ENCODE data around the gene BBS5. TPM values are rescaled to one million over a fixed set of nuclear protein-coding genes. Genes with fewer than 3 reads are reported as not detected.
A peak's percentile ranks its signal among the peaks of the same experiment; 100 is the strongest.

Gene BBS5
- polyA plus RNA-seq, 4 donors = 0.81 to 4.2 (median 1.8) TPM

DNA sequence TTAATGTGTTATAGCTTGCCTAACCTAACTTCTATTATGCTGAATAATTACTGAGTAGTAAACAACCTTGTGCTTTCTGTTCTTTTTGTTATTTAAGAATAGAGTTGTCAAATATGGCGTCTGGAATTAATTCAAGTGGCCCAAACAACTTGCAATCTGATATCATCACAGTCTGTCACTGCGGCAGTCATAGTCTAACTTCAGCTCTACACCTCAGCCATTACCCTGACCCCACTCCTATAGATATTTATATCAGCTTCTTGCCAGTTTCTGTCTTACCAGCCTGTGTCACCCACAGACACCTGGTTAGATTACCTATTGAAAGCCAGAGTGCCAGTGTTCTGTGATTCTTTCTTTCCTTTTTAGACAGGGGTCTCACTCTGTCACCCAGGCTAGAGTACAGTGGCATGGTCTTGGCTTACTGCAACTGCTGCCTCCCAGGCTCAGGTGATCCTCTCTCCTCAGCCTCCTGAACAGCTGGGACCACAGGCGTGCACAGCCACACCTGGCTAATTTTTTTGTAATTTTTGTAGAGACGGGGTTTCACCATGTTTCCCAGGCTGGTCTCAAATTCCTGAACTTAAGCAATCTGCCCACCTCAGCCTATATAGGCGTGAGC, 16.1 kb downstream of the BBS5 start:
- no peak for DNase-seq
- 93 to 100% (median 94%) methylated on average over 5 of the region's 5 CpGs for WGBS, 3 donors
- no peak overlapping the region for H3K27ac ChIP-seq (ENCODE audit: low read depth in 1 of 3, low read length in 2 of 3)
- no peak for FAIRE-seq
- H3K9me3 ChIP-seq (ENCODE audit: control insufficient read depth in 2 of 2, insufficient read depth in 1 of 2, low read depth in 1 of 2, low read length in 1 of 2) = no peaks in the 10 kb centered on the region
- H3K4me1 ChIP-seq (ENCODE audit: control insufficient read depth in 3 of 3, insufficient read depth in 2 of 3, low read depth in 1 of 3, low read length in 2 of 3) = no peaks in the 10 kb centered on the region
- H3K36me3 ChIP-seq (ENCODE audit: control insufficient read depth in 3 of 3, insufficient read depth in 2 of 3, low read depth in 1 of 3, low read length in 3 of 3) = peaks cover 0 to 11% (median 0%) of the 10 kb centered on the region in 3 donors
- no peaks in the 10 kb centered on the region for H3K27me3 ChIP-seq (ENCODE audit: control insufficient read depth in 3 of 3, insufficient read depth in 3 of 3, low read length in 3 of 3)
- no peak overlapping the region for H3K4me3 ChIP-seq (ENCODE audit: low read depth in 1 of 3, low read length in 3 of 3)

DNA sequence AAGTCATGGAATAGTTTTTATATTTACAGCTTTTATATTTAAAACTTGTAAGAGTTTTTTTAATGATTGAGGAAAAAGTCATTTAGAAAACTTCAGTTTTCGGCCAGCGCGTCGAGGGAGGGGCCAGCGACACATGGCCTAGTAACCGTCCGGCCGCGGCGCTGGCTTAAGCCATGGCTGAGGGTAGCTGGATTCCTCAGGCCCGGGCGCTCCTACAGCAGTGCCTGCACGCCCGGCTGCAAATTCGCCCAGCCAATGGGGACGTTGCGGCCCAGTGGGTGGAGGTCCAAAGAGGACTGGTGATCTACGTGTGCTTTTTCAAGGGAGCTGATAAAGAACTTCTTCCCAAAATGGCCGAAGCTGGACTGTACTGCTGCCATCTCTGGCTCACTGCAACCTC, 25.4 kb downstream of the BBS5 start:
- WGBS, 3 donors = 96 to 98% (median 98%) methylated on average over 16 to 19 of the region's 19 CpGs
- Histone ChIP-seq H3K9me3 (ENCODE audit: control insufficient read depth in 2 of 2, insufficient read depth in 1 of 2, low read depth in 1 of 2, low read length in 1 of 2) (peaks cover 0 to 12% of the 10 kb centered on the region in 2 donors), H3K27me3 (ENCODE audit: control insufficient read depth in 3 of 3, insufficient read depth in 3 of 3, low read length in 3 of 3) (no peaks in the 10 kb centered on the region), H3K27ac (ENCODE audit: low read depth in 1 of 3, low read length in 2 of 3) (no peak overlapping the region), H3K4me3 (ENCODE audit: low read depth in 1 of 3, low read length in 3 of 3) (no peak overlapping the region), H3K36me3 (ENCODE audit: control insufficient read depth in 3 of 3, insufficient read depth in 2 of 3, low read depth in 1 of 3, low read length in 3 of 3) (peaks cover 0 to 11% (median 0%) of the 10 kb centered on the region in 3 donors), H3K4me1 (ENCODE audit: control insufficient read depth in 3 of 3, insufficient read depth in 2 of 3, low read depth in 1 of 3, low read length in 2 of 3) (peaks cover 0 to 1% (median 0%) of the 10 kb centered on the region in 3 donors)
- FAIRE-seq (no peak), DNase-seq (no peak)

DNA sequence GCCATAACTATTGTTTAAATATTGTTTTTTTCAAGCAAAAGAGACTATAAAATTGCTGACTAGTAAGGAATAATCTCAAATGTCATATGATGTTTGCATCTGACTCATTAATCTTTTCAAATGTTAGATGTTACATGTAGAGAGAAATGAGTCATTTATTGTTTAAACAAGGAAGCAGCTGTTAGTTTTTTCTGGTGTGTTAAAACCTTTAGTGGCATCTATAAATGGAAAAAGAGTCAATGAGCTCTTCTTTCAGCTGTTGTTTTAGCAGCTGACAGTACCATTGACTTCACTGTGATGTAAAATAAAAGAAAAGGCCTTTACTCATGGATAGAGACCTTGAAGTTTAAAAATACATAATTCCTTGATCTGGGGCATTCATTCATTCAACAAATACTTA, 28.4 kb downstream of the BBS5 start:
- H3K36me3 ChIP-seq (ENCODE audit: control insufficient read depth in 3 of 3, insufficient read depth in 2 of 3, low read depth in 1 of 3, low read length in 3 of 3) = peaks cover 0 to 7% (median 0%) of the 10 kb centered on the region in 3 donors
- peaks cover 0 to 12% of the 10 kb centered on the region in 2 donors for H3K9me3 ChIP-seq (ENCODE audit: control insufficient read depth in 2 of 2, insufficient read depth in 1 of 2, low read depth in 1 of 2, low read length in 1 of 2)
- H3K4me3 ChIP-seq (ENCODE audit: low read depth in 1 of 3, low read length in 3 of 3) = no peak overlapping the region
- peaks cover 0 to 10% (median 1%) of the 10 kb centered on the region in 3 donors for H3K4me1 ChIP-seq (ENCODE audit: control insufficient read depth in 3 of 3, insufficient read depth in 2 of 3, low read depth in 1 of 3, low read length in 2 of 3)
- DNase-seq = peak; percentile 18 to 63
- H3K27ac ChIP-seq (ENCODE audit: low read depth in 1 of 3, low read length in 2 of 3) = peak overlapping the region in 2 of 3 donors; percentile 20 to 57
- FAIRE-seq = peak; percentile 51
- H3K27me3 ChIP-seq (ENCODE audit: control insufficient read depth in 3 of 3, insufficient read depth in 3 of 3, low read length in 3 of 3) = no peaks in the 10 kb centered on the region

DNA sequence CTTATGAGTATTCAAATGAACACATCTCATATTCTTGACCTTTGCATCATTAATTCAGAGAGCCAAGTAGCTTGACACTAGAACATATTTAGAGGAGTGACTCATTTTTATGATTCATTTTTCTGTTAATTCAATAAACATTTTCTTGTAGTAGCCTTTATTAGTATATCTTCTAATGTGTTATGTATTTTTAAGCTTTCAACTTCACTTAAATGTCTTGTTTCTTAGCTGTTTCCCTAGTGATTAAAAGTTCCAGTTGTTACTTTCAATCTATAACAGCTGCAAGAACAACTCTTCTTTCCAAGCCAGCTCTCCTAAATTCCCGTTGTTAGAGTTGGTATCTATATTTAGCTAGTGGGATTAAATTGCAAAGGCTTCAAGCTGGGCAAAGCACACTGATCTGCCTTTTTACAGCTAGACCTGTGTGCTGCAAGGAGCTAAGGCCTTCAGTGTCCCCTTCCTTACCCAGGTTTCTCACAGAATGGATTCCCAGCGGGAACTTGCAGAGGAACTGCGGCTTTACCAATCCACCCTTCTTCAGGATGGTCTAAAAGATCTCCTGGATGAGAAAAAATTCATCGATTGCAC, 30.1 kb downstream of the BBS5 start, which contains the start of gene KLHL41:
TSS of gene KLHL41 (plus strand) at position 405 of the 588 bp plus-strand sequence. CDS start at position 482, 77 bp downstream.
- FAIRE-seq (no peak), DNase-seq (peak in 1 of 2 donors; percentile 44)
- peaks cover 0 to 12% of the 10 kb centered on the region in 2 donors for H3K9me3 ChIP-seq (ENCODE audit: control insufficient read depth in 2 of 2, insufficient read depth in 1 of 2, low read depth in 1 of 2, low read length in 1 of 2)
- peaks cover 0 to 5% (median 0%) of the 10 kb centered on the region in 3 donors for H3K36me3 ChIP-seq (ENCODE audit: control insufficient read depth in 3 of 3, insufficient read depth in 2 of 3, low read depth in 1 of 3, low read length in 3 of 3)
- no peak within 1 kb of the TSS for H3K27ac ChIP-seq (ENCODE audit: low read depth in 1 of 3, low read length in 2 of 3)
- peaks cover 0 to 20% (median 1%) of the 10 kb centered on the region in 3 donors for H3K4me1 ChIP-seq (ENCODE audit: control insufficient read depth in 3 of 3, insufficient read depth in 2 of 3, low read depth in 1 of 3, low read length in 2 of 3)
- no peak within 1 kb of the TSS for H3K4me3 ChIP-seq (ENCODE audit: low read depth in 1 of 3, low read length in 3 of 3)
- H3K27me3 ChIP-seq (ENCODE audit: control insufficient read depth in 3 of 3, insufficient read depth in 3 of 3, low read length in 3 of 3) = no peaks in the 10 kb centered on the region
- 74 to 82% (median 78%) methylated on average over 4 of the region's 4 CpGs for WGBS, 3 donors

DNA sequence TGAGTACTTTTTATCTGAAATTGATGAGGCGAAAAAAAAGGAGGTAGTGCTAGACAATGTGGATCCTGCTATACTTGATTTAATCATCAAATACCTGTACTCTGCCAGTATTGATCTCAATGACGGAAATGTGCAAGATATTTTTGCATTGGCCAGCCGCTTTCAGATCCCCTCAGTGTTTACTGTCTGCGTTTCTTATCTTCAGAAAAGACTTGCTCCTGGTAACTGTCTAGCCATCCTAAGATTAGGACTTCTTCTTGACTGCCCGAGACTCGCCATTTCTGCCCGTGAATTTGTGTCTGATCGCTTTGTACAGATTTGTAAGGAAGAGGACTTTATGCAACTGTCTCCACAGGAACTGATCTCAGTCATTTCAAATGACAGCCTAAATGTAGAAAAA, 30.7 kb downstream of the BBS5 start:
- FAIRE-seq = no peak
- no peak overlapping the region for H3K27ac ChIP-seq (ENCODE audit: low read depth in 1 of 3, low read length in 2 of 3)
- peaks cover 0 to 7% of the 10 kb centered on the region in 2 donors for H3K9me3 ChIP-seq (ENCODE audit: control insufficient read depth in 2 of 2, insufficient read depth in 1 of 2, low read depth in 1 of 2, low read length in 1 of 2)
- peaks cover 0 to 5% (median 0%) of the 10 kb centered on the region in 3 donors for H3K36me3 ChIP-seq (ENCODE audit: control insufficient read depth in 3 of 3, insufficient read depth in 2 of 3, low read depth in 1 of 3, low read length in 3 of 3)
- H3K27me3 ChIP-seq (ENCODE audit: control insufficient read depth in 3 of 3, insufficient read depth in 3 of 3, low read length in 3 of 3) = no peaks in the 10 kb centered on the region
- H3K4me3 ChIP-seq (ENCODE audit: low read depth in 1 of 3, low read length in 3 of 3) = no peak overlapping the region
- 94 to 98% (median 96%) methylated on average over 8 of the region's 8 CpGs for WGBS, 3 donors
- no peak for DNase-seq
- peaks cover 0 to 20% (median 1%) of the 10 kb centered on the region in 3 donors for H3K4me1 ChIP-seq (ENCODE audit: control insufficient read depth in 3 of 3, insufficient read depth in 2 of 3, low read depth in 1 of 3, low read length in 2 of 3)

DNA sequence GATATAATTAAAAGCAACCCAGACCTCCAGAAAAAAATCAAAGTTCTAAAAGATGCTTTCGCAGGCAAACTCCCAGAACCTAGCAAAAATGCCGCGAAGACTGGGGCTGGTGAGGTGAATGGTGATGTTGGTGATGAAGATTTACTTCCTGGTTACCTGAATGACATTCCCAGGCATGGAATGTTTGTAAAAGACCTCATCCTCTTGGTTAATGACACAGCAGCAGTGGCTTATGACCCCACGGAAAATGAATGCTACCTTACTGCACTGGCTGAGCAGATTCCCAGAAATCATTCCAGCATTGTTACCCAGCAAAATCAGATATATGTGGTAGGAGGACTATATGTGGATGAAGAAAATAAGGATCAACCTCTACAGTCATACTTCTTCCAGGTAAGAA, 31.2 kb downstream of the BBS5 start:
- Histone ChIP-seq H3K9me3 (ENCODE audit: control insufficient read depth in 2 of 2, insufficient read depth in 1 of 2, low read depth in 1 of 2, low read length in 1 of 2) (peaks cover 0 to 4% of the 10 kb centered on the region in 2 donors), H3K4me3 (ENCODE audit: low read depth in 1 of 3, low read length in 3 of 3) (no peak overlapping the region), H3K4me1 (ENCODE audit: control insufficient read depth in 3 of 3, insufficient read depth in 2 of 3, low read depth in 1 of 3, low read length in 2 of 3) (peaks cover 0 to 20% (median 1%) of the 10 kb centered on the region in 3 donors), H3K27ac (ENCODE audit: low read depth in 1 of 3, low read length in 2 of 3) (no peak overlapping the region), H3K27me3 (ENCODE audit: control insufficient read depth in 3 of 3, insufficient read depth in 3 of 3, low read length in 3 of 3) (no peaks in the 10 kb centered on the region), H3K36me3 (ENCODE audit: control insufficient read depth in 3 of 3, insufficient read depth in 2 of 3, low read depth in 1 of 3, low read length in 3 of 3) (peaks cover 0 to 4% (median 0%) of the 10 kb centered on the region in 3 donors)
- no peak for DNase-seq
- FAIRE-seq = no peak
- 96 to 97% (median 96%) methylated on average over 4 of the region's 4 CpGs for WGBS, 3 donors

DNA sequence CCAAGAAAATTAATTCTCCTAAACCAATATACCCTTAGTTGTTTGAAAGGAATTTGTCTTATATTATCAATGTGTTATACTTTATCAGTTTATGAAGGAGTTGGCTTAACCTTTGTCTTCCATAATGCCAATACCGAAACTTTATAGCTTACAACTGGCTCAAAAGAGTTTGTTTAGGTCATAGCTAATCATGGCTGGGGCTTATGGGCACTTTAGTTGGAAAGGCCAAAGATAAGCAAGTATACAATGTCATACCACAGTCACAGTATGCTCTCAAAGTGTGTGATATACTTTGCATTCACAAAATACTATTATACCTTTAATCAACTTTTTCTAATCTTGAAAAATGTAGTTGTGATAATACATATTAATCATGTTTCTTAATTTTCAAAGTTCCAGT, 32.5 kb downstream of the BBS5 start:
- DNase-seq = peak in 1 of 2 donors; percentile 76
- Histone ChIP-seq H3K4me1 (ENCODE audit: control insufficient read depth in 3 of 3, insufficient read depth in 2 of 3, low read depth in 1 of 3, low read length in 2 of 3) (peaks cover 0 to 20% (median 1%) of the 10 kb centered on the region in 3 donors), H3K9me3 (ENCODE audit: control insufficient read depth in 2 of 2, insufficient read depth in 1 of 2, low read depth in 1 of 2, low read length in 1 of 2) (peaks cover 0 to under 1% of the 10 kb centered on the region in 2 donors), H3K27ac (ENCODE audit: low read depth in 1 of 3, low read length in 2 of 3) (peak overlapping the region in 1 of 3 donors; percentile 31), H3K36me3 (ENCODE audit: control insufficient read depth in 3 of 3, insufficient read depth in 2 of 3, low read depth in 1 of 3, low read length in 3 of 3) (no peaks in the 10 kb centered on the region), H3K27me3 (ENCODE audit: control insufficient read depth in 3 of 3, insufficient read depth in 3 of 3, low read length in 3 of 3) (no peaks in the 10 kb centered on the region), H3K4me3 (ENCODE audit: low read depth in 1 of 3, low read length in 3 of 3) (no peak overlapping the region)
- FAIRE-seq = peak; percentile 19
- 16 to 62% (median 59%) methylated on average over 1 of the region's 1 CpG for WGBS, 3 donors

DNA sequence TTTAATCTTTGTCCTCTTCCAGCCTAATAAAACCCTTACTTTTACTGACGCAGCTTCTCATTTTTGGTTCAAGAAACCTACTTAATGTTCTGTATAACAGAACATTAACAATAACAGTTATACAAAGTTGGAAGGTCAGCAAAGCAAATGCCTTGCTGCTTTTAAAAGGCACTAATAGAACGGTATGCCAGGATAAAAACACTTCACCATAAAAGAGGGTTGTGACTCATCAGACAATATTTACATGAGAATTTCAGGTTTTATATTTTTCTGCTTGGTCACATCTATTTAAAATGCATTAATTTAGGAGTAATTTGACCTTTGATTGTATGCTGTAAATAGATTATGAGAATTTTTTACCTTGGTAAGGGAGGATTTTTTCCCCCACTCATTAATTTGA, 33.2 kb downstream of the BBS5 start:
- no peak for DNase-seq
- Histone ChIP-seq H3K27me3 (ENCODE audit: control insufficient read depth in 3 of 3, insufficient read depth in 3 of 3, low read length in 3 of 3) (no peaks in the 10 kb centered on the region), H3K9me3 (ENCODE audit: control insufficient read depth in 2 of 2, insufficient read depth in 1 of 2, low read depth in 1 of 2, low read length in 1 of 2) (no peaks in the 10 kb centered on the region), H3K4me3 (ENCODE audit: low read depth in 1 of 3, low read length in 3 of 3) (no peak overlapping the region), H3K4me1 (ENCODE audit: control insufficient read depth in 3 of 3, insufficient read depth in 2 of 3, low read depth in 1 of 3, low read length in 2 of 3) (peaks cover 0 to 20% (median 1%) of the 10 kb centered on the region in 3 donors), H3K36me3 (ENCODE audit: control insufficient read depth in 3 of 3, insufficient read depth in 2 of 3, low read depth in 1 of 3, low read length in 3 of 3) (no peaks in the 10 kb centered on the region), H3K27ac (ENCODE audit: low read depth in 1 of 3, low read length in 2 of 3) (peak overlapping the region in 1 of 3 donors; percentile 31)
- no peak for FAIRE-seq
- WGBS, 3 donors = 46 to 62% (median 56%) methylated on average over 2 of the region's 2 CpGs

Data from small intestine (tissue), 7 donors.